CD4-positive, CD25-positive, alpha-beta regulatory T cell (primary cell): ENCODE results near the gene VPS33B. TPM values are rescaled to one million over a fixed set of nuclear protein-coding genes. Genes with fewer than 3 reads are reported as not detected.

Experiments used
- ATAC-seq, 2 donors: fragments of 150-1000 bp; cut with Tn5 transposase; one replicate each; pipeline ENCODE4 v1.10.0; 2021; ENCODE audit warnings: low read depth in 2 of 2, moderate number of reproducible peaks in 2 of 2, moderate library complexity in 1 of 2
- DNase-seq, 3 donors: peaks; one replicate each; pipeline versions ENCODE4 v3.0.0 to v3.0.0-alpha.2; 2012 to 2022; ENCODE audit warnings: mixed read lengths in 1 of 3
- H3K27ac ChIP-seq: one replicate; pipeline ENCODE4 v1.7.0; 2013; ENCODE audit warnings: mild to moderate bottlenecking, low read length; ENCODE audit not compliant: insufficient read depth, poor library complexity, severe bottlenecking
- H3K27me3 ChIP-seq: one replicate; pipeline ENCODE4 v1.7.0; 2013; ENCODE audit warnings: low read length; ENCODE audit not compliant: control insufficient read depth, insufficient read depth
- H3K36me3 ChIP-seq: one replicate; pipeline ENCODE4 v1.7.0; 2013; ENCODE audit warnings: mild to moderate bottlenecking, low read length, moderate library complexity; ENCODE audit not compliant: control insufficient read depth, insufficient read depth
- H3K4me1 ChIP-seq: 2 replicates; pipeline ENCODE4 v1.7.0; 2013; ENCODE audit warnings: mild to moderate bottlenecking, low read length; ENCODE audit not compliant: insufficient read depth, control insufficient read depth, poor library complexity, severe bottlenecking
- H3K4me3 ChIP-seq: one replicate; pipeline ENCODE4 v1.7.0; 2013; ENCODE audit warnings: low read depth, mild to moderate bottlenecking, low read length, moderate library complexity
- H3K9me3 ChIP-seq, 2 experiments: 1 replicate in 1 of 2; 2 replicates in 1 of 2; pipeline ENCODE4 v1.7.0; 2013; ENCODE audit warnings: low read length in 2 of 2, mild to moderate bottlenecking in 1 of 2, moderate library complexity in 1 of 2; ENCODE audit not compliant: control insufficient read depth in 2 of 2
- H3K27ac Mint-ChIP-seq, 3 donors: one replicate each; pipeline ENCODE4 v1.8.0; 2020 to 2022; ENCODE audit warnings: mild to moderate bottlenecking in 3 of 3, mixed read lengths in 3 of 3, moderate library complexity in 2 of 3
- H3K27me3 Mint-ChIP-seq: one replicate; pipeline ENCODE4 v1.8.0; 2022; ENCODE audit warnings: mild to moderate bottlenecking, mixed read lengths
- H3K36me3 Mint-ChIP-seq: one replicate; pipeline ENCODE4 v1.8.0; 2020; ENCODE audit warnings: mixed read lengths
- H3K4me1 Mint-ChIP-seq, 4 donors: one replicate each; pipeline ENCODE4 v1.8.0; 2020 to 2022; ENCODE audit warnings: mixed read lengths in 4 of 4, mild to moderate bottlenecking in 1 of 4
- H3K4me3 Mint-ChIP-seq, 4 donors: one replicate each; pipeline ENCODE4 v1.8.0; 2020 to 2022; ENCODE audit warnings: mild to moderate bottlenecking in 4 of 4, mixed read lengths in 4 of 4, moderate library complexity in 3 of 4
- H3K9me3 Mint-ChIP-seq, 7 donors: one replicate each; pipeline ENCODE4 v1.8.0; 2020 to 2022; ENCODE audit warnings: mixed read lengths in 7 of 7, mild to moderate bottlenecking in 3 of 7, moderate library complexity in 2 of 7
- polyA plus RNA-seq, 4 donors: library from polyadenylated mRNA; unstranded; fragments of 300-500 nt; fragmentation: Illumina TruSeq; gene quantifications; one replicate each; pipeline ENCODE4 v1.2.3, GENCODE V29; 2021
- total RNA-seq: library from RNA; stranded (reverse); gene quantifications from one replicate; pipeline ENCODE4 v1.2.3, GENCODE V29; 2022

VPS33B gene
- total and polyA plus RNA-seq, 5 donors from 2014 or later = 5.5 to 22.2 (median 9.4) TPM

DNA sequence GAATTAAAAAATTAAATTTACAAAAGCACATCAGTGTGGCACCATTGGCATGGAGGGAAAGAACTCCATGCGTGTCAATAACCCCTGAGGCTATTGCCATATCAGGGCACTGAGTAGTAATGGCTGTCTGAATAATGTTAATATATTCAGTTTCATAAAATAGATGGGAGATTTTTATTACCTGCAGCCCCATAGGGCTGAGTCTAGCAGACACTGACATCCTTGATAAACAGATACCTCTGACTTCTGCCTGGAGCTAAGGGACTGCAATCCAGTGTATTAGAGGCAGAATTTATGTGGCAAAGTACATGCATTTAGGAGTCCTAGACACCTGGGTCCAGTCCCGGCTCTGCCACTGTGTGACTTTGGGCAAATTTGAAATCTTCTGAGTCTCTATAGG is 38.8 kb upstream of the VPS33B start:
- Mint-ChIP-seq H3K9me3 (peaks cover 0 to 8% (median 2%) of the 10 kb centered on the region in 7 donors), H3K4me3 (no peak overlapping the region), H3K27me3 (peaks cover 35% of the 10 kb centered on the region), H3K27ac (no peak overlapping the region), H3K4me1 (no peaks in the 10 kb centered on the region), H3K36me3 (no peaks in the 10 kb centered on the region)
- ATAC-seq = no peak
- Histone ChIP-seq H3K36me3 (no peaks in the 10 kb centered on the region), H3K4me1 (no peaks in the 10 kb centered on the region), H3K27me3 (peaks cover 17% of the 10 kb centered on the region), H3K27ac (no peak overlapping the region), H3K4me3 (no peak overlapping the region), H3K9me3 (no peaks in the 10 kb centered on the region)
- no peak for DNase-seq

DNA sequence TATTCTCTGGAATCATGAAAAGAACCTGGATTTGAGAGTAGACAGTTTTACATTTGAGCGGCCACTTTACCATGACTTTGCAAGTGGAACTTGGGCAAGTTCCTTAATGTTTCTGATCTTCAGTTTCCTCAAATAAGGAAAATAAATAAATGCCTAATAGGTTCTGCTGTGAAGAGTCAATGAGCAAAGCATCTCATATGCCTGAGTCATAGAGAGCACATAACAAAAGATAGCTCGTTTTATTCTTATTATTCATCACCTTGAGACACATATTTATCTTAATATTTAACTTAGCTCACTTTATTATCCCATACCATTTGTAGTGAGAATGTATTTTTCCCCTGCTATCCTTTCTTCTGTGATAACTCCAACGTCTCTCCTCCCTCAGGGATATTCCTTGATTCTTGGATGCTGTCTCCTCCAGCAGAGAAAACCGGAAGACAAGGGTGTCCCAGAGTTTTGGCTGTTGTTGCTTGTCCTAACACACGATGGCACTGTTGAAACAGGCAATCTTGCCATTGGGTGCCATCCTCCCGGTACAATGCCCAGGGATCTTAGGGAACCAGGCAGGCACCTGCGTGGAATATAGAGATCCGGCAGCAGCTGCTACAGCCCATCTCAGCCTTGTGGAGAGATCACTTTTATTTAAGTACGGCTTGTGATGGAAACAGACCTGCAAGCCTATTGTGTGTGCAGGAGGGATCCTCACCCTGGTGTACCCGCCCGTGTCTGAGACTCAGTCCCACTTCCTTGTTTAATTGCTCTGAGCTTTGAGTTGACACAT is 33.3 kb upstream of the VPS33B start:
- Histone ChIP-seq H3K9me3 (no peaks in the 10 kb centered on the region), H3K27me3 (peaks cover 38% of the 10 kb centered on the region), H3K27ac (no peak overlapping the region), H3K36me3 (no peaks in the 10 kb centered on the region), H3K4me1 (no peaks in the 10 kb centered on the region), H3K4me3 (no peak overlapping the region)
- peaks cover 67% of the 10 kb centered on the region for H3K27me3 Mint-ChIP-seq
- no peaks in the 10 kb centered on the region for H3K4me1 Mint-ChIP-seq
- ATAC-seq (no peak), DNase-seq (peak in 2 of 3 donors; percentile 22 to 36)
- no peak overlapping the region for H3K27ac Mint-ChIP-seq
- H3K36me3 Mint-ChIP-seq = no peaks in the 10 kb centered on the region
- no peaks in the 10 kb centered on the region for H3K9me3 Mint-ChIP-seq
- H3K4me3 Mint-ChIP-seq = no peak overlapping the region

DNA sequence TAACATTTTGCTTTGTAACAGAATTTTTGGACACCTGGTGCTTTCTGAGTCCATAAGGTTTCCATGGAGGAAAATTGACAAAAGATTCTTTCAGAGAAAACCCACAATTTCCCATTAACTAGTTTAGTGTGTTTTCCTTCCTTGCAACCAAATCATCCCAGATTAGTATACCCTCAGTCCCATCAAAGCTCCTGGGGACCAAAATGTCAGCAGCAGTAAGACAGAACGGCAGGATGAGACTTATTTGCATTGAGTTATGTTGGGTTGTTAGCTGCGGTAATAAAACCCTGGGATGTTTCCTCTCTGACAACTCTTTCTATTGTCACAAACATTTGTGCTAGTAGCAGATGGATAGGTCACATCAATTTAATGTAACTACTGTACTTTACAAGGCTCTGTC is 32.4 kb upstream of the VPS33B start:
- H3K36me3 Mint-ChIP-seq = no peaks in the 10 kb centered on the region
- H3K4me1 Mint-ChIP-seq = peaks cover 0 to 3% (median 1%) of the 10 kb centered on the region in 4 donors
- Histone ChIP-seq H3K36me3 (no peaks in the 10 kb centered on the region), H3K27ac (no peak overlapping the region), H3K9me3 (no peaks in the 10 kb centered on the region), H3K27me3 (peaks cover 38% of the 10 kb centered on the region), H3K4me3 (no peak overlapping the region), H3K4me1 (no peaks in the 10 kb centered on the region)
- no peak overlapping the region for H3K4me3 Mint-ChIP-seq
- no peaks in the 10 kb centered on the region for H3K9me3 Mint-ChIP-seq
- ATAC-seq (no peak), DNase-seq (no peak)
- no peak overlapping the region for H3K27ac Mint-ChIP-seq
- H3K27me3 Mint-ChIP-seq = peaks cover 75% of the 10 kb centered on the region

DNA sequence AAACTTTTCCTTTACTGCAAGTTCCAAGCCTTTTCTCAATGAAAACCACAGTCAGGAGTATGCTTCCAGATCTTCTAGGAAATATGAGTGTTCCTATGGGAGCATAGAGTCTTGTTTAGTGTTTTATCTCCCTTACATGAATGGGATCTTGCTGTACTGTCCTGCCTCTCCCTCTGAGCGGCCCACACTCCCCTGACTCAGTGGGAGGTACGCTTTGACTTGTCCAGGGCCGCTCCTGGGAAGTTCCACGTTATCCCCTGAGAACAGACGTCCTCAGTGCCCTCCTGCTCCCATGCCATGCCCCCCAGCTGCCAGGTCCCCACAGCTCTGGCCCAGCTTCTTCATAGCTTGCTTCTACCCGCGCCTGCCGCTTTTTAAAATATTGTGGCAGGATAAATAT is 28.9 kb upstream of the VPS33B start:
- ATAC-seq = no peak
- peaks cover 8% of the 10 kb centered on the region for H3K4me1 ChIP-seq
- H3K27ac Mint-ChIP-seq = no peak overlapping the region
- no peaks in the 10 kb centered on the region for H3K9me3 ChIP-seq
- no peak overlapping the region for H3K4me3 ChIP-seq
- no peak overlapping the region for H3K4me3 Mint-ChIP-seq
- H3K36me3 ChIP-seq = no peaks in the 10 kb centered on the region
- peaks cover 4 to 25% (median 6%) of the 10 kb centered on the region in 4 donors for H3K4me1 Mint-ChIP-seq
- H3K27ac ChIP-seq = no peak overlapping the region
- H3K27me3 Mint-ChIP-seq = peaks cover 51% of the 10 kb centered on the region
- no peak for DNase-seq
- H3K36me3 Mint-ChIP-seq = no peaks in the 10 kb centered on the region
- H3K27me3 ChIP-seq = peaks cover 20% of the 10 kb centered on the region
- H3K9me3 Mint-ChIP-seq = no peaks in the 10 kb centered on the region

DNA sequence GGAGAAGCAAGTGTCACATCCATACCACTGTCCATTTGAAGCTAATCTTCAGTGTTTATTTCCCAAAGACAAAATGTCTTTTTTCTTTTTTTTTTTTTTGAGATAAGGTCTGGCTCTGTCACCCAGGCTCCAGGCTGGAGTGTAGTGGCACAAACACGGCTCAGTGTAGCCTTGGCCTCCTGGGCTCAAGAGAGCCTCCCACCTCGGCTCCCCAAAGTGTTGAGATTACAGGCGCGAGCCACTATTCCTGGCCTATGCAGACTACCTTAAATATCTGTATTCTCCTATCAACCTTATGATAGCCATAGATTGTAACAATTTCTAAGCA is 27.7 kb upstream of the VPS33B start:
- H3K4me3 ChIP-seq = no peak overlapping the region
- no peak overlapping the region for H3K27ac Mint-ChIP-seq
- H3K27me3 Mint-ChIP-seq = peaks cover 40% of the 10 kb centered on the region
- ATAC-seq (no peak), DNase-seq (no peak)
- H3K4me3 Mint-ChIP-seq = no peak overlapping the region
- H3K9me3 ChIP-seq = no peaks in the 10 kb centered on the region
- peaks cover 8% of the 10 kb centered on the region for H3K4me1 ChIP-seq
- H3K4me1 Mint-ChIP-seq = peaks cover 4 to 25% (median 6%) of the 10 kb centered on the region in 4 donors
- H3K9me3 Mint-ChIP-seq = no peaks in the 10 kb centered on the region
- H3K27ac ChIP-seq = no peak overlapping the region
- no peaks in the 10 kb centered on the region for H3K36me3 Mint-ChIP-seq
- no peaks in the 10 kb centered on the region for H3K36me3 ChIP-seq
- peaks cover 14% of the 10 kb centered on the region for H3K27me3 ChIP-seq

DNA sequence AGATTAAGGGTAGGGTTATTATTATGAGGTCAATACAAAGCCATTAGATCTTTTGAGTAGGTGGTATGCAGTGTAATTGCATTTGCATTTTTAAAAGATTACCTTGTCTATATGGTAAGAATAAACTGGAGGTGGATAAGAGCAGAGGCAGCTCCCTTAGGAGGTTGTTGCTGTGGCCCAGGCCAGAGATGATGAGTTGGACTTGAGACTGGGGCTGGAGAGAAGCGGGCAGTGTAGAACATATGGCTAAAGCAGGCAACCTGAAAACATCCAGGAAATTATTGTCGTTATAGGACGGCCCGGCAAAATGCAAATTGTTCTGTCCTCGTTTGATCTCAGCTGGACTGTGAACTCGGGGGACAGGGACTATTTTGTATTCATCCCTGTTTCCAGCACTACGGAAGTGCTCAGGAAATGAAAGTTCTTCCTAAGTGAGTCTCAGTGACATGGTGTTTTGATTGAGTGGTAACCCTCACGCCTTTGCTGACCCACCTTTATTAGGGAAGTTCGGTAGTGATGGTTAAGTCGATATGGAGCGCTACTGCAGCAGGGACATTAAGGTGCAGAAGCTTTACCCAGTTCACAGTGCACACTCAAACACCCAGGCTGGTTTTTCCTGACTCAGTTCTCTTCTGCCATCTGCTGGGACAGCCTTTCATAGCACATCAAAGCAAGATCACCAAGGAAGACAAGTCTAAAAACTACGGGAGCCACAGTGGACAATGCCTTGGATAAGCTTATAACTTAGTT is 27.2 kb upstream of the VPS33B start:
- H3K4me1 Mint-ChIP-seq = peaks cover 4 to 25% (median 6%) of the 10 kb centered on the region in 4 donors
- peak; percentile 33 to 75 (median 60) for DNase-seq
- Histone ChIP-seq H3K4me3 (no peak overlapping the region), H3K36me3 (no peaks in the 10 kb centered on the region), H3K4me1 (peaks cover 8% of the 10 kb centered on the region), H3K9me3 (no peaks in the 10 kb centered on the region), H3K27ac (no peak overlapping the region), H3K27me3 (peaks cover 9% of the 10 kb centered on the region)
- H3K4me3 Mint-ChIP-seq = no peak overlapping the region
- no peak overlapping the region for H3K27ac Mint-ChIP-seq
- ATAC-seq = peak; percentile 73 to 78
- H3K27me3 Mint-ChIP-seq = peaks cover 35% of the 10 kb centered on the region
- H3K36me3 Mint-ChIP-seq = no peaks in the 10 kb centered on the region
- no peaks in the 10 kb centered on the region for H3K9me3 Mint-ChIP-seq

DNA sequence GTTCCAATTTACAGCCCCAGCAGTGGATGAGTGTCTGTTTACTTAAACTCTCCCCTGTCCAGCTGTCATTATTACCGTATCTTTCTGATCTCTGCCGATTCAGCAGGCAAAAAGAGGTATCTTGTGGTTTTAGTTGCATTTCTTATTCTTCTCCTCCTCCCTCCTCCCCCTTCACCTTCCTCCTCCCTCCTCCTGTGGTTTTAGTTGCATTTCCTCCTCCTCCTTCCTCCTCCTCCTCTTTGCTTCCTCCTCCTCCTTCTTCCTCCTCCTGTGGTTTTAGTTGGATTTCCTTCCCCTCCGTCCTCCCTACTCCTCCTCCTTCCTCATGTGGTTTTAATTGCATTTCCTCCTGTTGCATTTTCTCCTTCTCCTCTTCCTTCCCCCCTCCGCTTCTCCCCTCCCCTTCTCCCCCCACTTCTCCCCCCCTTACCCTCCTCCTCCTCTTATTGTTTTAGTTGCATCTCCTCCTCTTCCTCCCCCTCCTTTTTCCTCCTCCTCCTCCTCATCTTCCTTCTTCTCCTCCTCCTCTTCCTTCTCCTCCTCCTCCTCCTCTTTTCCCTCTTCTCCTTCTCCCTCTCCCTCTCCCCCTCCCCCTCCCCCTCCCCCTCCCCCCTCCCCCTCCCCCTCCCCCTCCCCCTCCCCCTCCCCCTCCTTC is 25.3 kb upstream of the VPS33B start:
- H3K4me3 Mint-ChIP-seq = peak overlapping the region in 1 of 4 donors; percentile 24
- Histone ChIP-seq H3K4me3 (peak overlapping the region; percentile 15), H3K36me3 (no peaks in the 10 kb centered on the region), H3K9me3 (no peaks in the 10 kb centered on the region), H3K27me3 (peaks cover 2% of the 10 kb centered on the region), H3K4me1 (peaks cover 8% of the 10 kb centered on the region), H3K27ac (no peak overlapping the region)
- H3K9me3 Mint-ChIP-seq = no peaks in the 10 kb centered on the region
- H3K27me3 Mint-ChIP-seq = peaks cover 18% of the 10 kb centered on the region
- H3K36me3 Mint-ChIP-seq = no peaks in the 10 kb centered on the region
- DNase-seq = peak in 1 of 3 donors; percentile 34
- no peak overlapping the region for H3K27ac Mint-ChIP-seq
- no peak for ATAC-seq
- peaks cover 4 to 25% (median 6%) of the 10 kb centered on the region in 4 donors for H3K4me1 Mint-ChIP-seq
